Central memory CD8-positive, alpha-beta T cell (primary cell): ENCODE data around the gene CPZ.

Experiments
- ATAC-seq: fragments of 150-1000 bp; cut with Tn5 transposase; replicated peaks from 2 replicates; pipeline ENCODE4 v1.10.0; 2022; ENCODE audit warnings: mild to moderate bottlenecking, moderate FRiP score, moderate number of reproducible peaks; ENCODE audit not compliant: poor library complexity, severe bottlenecking; ENCODE audit errors: extremely low read depth
- DNase-seq, 2 donors: peaks; one replicate each; pipeline ENCODE4 v3.0.0; 2021; ENCODE audit warnings: low spot score in 2 of 2
- H3K27ac Mint-ChIP-seq: one replicate; pipeline ENCODE4 v1.8.0; 2022; ENCODE audit warnings: low read depth, mild to moderate bottlenecking, moderate library complexity, mixed read lengths
- H3K27me3 Mint-ChIP-seq: one replicate; pipeline ENCODE4 v1.8.0; 2022; ENCODE audit warnings: mixed read lengths
- H3K36me3 Mint-ChIP-seq: one replicate; pipeline ENCODE4 v1.8.0; 2022; ENCODE audit warnings: mild to moderate bottlenecking, moderate library complexity, mixed read lengths; ENCODE audit not compliant: insufficient read depth
- H3K4me1 Mint-ChIP-seq: one replicate; pipeline ENCODE4 v1.8.0; 2022; ENCODE audit warnings: mixed read lengths
- H3K4me3 Mint-ChIP-seq: one replicate; pipeline ENCODE4 v1.8.0; 2022; ENCODE audit warnings: mild to moderate bottlenecking, moderate library complexity, mixed read lengths
- H3K9me3 Mint-ChIP-seq: one replicate; pipeline ENCODE4 v1.8.0; 2022; ENCODE audit warnings: mixed read lengths

CPZ gene

DNA sequence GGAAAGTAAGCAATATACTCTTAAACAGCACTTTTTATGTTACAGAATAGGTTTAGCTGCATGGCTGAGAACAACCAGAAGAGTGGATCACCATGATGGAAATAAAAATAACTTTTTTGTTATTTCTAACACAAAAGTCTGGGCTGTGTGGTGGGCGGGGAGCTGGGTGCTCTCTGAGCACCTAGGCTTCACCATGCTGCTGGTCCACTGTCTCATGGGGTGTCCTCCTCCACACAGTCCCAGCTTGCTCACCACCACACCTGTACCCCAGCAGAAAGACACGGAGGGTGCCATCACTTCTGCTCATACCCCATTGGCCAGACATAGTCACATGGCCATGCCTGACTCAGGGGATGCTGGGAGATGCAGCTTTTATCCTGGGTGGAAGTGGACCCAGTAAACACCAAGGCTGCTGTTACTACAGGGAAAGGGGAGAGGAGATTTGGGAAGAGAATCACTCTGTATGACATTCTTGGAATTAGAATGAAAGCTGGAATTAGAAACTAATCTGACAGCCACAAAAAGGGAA is 45.0 kb downstream of the CPZ start:
- Mint-ChIP-seq H3K4me1 (no peaks in the 10 kb centered on the region), H3K27me3 (peaks cover 13% of the 10 kb centered on the region), H3K36me3 (no peaks in the 10 kb centered on the region), H3K27ac (no peak overlapping the region), H3K4me3 (no peak overlapping the region), H3K9me3 (no peaks in the 10 kb centered on the region)
- DNase-seq (no peak), ATAC-seq (no peak)

GRCh38 chr4:8639021-8639420 is 46.5 kb downstream of the CPZ start:
- Mint-ChIP-seq H3K4me3 (no peak overlapping the region), H3K4me1 (no peaks in the 10 kb centered on the region), H3K27me3 (peaks cover 22% of the 10 kb centered on the region), H3K27ac (no peak overlapping the region), H3K9me3 (no peaks in the 10 kb centered on the region), H3K36me3 (no peaks in the 10 kb centered on the region)
- DNase-seq: no peak
- ATAC-seq: no peak

DNA sequence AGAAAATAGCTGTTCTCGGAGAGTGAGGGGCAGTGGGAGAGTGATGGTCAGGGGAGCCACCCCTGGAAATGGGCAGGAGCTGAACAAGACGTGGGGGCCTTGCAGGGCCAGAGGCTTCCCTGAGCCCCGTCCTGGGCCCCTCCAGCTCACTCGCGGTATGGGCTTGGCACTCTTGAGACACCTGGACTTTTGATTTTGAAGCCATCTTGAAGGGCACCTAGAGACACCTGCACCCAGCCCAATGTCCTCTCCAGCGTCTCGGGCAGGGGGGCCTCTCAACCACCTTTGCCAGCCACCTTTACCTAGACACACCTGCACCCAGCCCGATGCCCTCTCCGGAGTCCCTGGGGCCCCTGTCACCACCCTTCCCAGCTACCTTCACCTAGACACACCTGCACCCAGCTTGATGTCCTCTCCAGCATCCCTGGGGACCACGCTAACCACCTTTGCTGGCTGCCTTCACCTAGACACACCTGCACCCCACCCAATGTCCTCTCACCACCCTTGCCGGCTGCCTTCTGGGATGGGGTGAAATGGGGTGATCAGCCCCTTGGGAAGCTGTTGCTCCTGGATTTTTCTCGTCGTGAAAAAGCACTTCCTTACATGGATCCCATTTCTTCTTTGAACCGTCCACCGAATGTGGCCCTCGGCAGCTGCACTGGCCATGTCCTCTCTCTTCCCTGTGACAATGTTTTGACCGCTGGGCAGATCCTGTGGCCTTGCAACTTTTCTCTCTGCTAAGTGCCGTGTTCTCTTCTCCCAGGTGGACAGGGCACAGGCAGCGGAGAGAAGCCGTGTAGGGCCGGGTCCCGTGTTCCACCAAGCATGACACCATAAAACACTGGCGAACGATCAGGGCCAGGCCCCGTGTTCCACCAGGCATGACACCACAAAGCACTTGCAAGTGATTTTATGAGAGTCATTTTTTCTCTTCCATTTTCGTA is 47.5 kb downstream of the CPZ start:
- no peak for ATAC-seq
- Mint-ChIP-seq H3K36me3 (no peaks in the 10 kb centered on the region), H3K9me3 (no peaks in the 10 kb centered on the region), H3K27me3 (peaks cover 22% of the 10 kb centered on the region), H3K27ac (no peak overlapping the region), H3K4me3 (no peak overlapping the region), H3K4me1 (no peaks in the 10 kb centered on the region)
- DNase-seq: no peak

DNA sequence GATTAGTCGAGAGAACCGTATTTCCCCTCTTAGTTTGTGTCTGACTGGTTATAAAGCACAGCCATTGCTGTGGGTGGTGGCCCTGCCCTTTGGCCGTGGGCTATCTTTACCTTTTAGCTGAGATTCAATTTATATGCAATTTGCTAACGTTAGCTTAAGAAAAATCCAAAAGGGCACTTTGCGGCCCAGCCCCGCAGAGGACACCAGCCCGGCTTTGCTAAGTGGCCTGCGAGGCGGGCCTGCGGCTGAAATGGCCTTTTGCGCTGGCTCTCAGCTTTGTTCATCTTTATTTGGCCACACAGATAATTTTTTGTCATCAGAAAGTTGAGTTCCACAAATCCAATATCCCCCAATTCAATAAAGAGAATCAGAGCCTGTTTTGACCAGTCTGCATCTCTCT is 48.3 kb downstream of the CPZ start:
- Mint-ChIP-seq H3K36me3 (no peaks in the 10 kb centered on the region), H3K27me3 (peaks cover 22% of the 10 kb centered on the region), H3K4me1 (no peaks in the 10 kb centered on the region), H3K9me3 (no peaks in the 10 kb centered on the region), H3K27ac (no peak overlapping the region), H3K4me3 (no peak overlapping the region)
- no peak for ATAC-seq
- DNase-seq: no peak

DNA sequence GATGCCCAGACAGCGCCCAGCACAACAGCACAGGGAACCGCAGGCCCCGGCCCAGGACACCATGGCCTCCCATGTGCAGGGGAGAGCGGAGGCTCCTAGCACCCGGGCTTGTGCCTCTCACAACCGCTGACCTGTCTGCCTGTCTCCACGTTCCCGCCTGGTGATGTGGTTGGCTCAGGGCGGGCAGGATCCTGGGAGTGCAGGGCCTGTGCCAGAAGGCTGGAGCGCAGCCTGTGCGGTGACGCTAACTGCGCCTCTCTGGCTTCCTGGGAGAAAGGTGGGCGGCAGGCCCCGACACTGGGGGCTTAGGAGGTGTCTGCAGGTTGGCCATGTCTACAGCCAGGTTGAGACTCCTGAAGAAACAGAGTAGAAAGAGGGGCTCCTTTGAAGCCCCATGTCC is 48.7 kb downstream of the CPZ start:
- no peak overlapping the region for H3K27ac Mint-ChIP-seq
- H3K27me3 Mint-ChIP-seq: peaks cover 22% of the 10 kb centered on the region
- no peaks in the 10 kb centered on the region for H3K4me1 Mint-ChIP-seq
- ATAC-seq (no peak), DNase-seq (no peak)
- no peaks in the 10 kb centered on the region for H3K36me3 Mint-ChIP-seq
- no peak overlapping the region for H3K4me3 Mint-ChIP-seq
- no peaks in the 10 kb centered on the region for H3K9me3 Mint-ChIP-seq

DNA sequence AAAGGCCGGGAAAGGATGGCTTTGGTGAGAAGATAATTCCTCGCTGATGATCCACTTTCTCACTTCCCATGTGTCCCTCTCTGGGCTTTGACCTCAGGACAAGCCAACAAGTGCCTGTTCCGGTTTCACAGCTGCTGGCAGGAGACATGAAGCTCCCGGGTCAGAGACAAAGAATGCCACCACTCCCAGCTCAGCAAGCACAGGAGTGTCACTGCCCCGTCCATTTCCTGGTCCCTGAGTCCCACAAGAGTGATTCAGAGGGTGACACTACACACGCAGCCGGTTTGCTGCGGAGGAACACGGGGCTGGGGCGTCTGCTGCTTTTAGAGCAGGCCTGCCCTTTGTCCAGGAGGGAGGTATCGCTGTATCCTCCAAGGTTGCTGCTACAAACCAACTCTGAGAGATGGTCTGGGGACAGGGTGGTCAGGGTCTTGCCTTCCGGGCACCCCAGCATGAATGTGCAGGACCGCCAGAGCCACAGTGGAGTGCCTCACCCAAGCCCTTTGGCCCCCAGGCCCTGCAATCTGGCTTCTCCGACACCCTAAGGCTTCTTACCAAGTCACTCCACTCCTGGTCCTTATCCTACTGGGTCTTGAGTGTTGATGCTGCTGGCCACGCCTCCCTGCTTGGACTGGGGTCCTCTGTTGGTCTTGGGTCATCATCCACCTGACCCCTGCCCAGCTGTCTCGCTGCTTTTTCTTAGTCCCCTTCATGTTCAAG is 49.5 kb downstream of the CPZ start:
- Mint-ChIP-seq H3K4me1 (no peaks in the 10 kb centered on the region), H3K27ac (no peak overlapping the region), H3K4me3 (no peak overlapping the region), H3K36me3 (no peaks in the 10 kb centered on the region), H3K27me3 (peaks cover 22% of the 10 kb centered on the region), H3K9me3 (no peaks in the 10 kb centered on the region)
- DNase-seq: no peak
- no peak for ATAC-seq

DNA sequence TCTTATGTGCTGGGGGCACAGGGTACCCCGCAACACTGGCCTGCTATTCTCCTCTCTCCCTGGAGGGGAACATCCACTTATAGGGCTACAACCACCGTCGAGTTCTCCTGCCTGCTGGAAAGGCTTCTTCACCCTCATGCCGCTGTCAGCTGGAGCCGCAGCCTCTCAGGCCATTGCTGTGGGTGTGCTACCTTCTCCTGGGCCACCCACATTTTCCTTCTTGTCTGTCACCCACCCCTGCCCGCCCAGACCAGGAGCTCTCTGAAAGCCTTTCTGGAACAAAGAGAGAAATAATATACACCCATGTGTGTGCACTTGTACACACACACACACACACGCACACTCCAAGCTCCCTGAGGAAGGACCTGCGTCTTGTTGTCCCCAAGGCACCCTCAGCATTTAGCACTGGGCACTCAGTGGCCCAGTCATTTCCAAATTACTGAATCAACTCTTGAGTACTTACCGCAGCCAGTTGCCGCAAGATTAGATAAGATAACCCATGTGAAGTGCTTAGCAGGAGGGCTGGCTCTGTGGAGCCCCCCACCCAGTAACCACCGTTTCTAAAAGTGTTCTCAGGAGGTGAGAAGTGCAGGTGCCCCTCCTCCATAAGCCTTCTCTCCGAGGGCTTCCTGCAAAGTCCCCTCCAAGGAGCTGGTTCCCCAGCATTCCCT is 50.2 kb downstream of the CPZ start:
- no peak overlapping the region for H3K27ac Mint-ChIP-seq
- ATAC-seq: no peak
- peaks cover 22% of the 10 kb centered on the region for H3K27me3 Mint-ChIP-seq
- DNase-seq: no peak
- H3K36me3 Mint-ChIP-seq: no peaks in the 10 kb centered on the region
- no peaks in the 10 kb centered on the region for H3K4me1 Mint-ChIP-seq
- no peak overlapping the region for H3K4me3 Mint-ChIP-seq
- no peaks in the 10 kb centered on the region for H3K9me3 Mint-ChIP-seq

DNA sequence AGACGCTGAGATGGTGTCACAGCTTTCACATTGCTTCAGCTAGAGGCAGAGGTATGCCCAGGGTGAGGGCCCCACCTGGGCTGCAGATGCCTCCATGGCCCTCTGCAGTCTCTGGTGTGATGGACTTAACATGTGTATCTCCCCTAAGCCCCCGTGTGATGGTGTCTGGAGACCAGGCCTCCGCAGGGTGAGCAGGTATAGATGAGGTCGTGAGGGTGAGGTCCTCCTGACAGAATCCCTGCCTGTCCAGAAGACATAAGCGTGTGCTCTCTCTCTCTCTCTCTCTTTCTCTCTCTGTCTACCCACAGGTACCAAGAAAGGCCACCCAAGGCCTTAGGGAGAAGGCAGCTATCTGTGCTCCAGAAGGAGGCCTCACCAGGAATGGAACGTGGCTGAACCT is 50.9 kb downstream of the CPZ start:
- ATAC-seq (no peak), DNase-seq (no peak)
- Mint-ChIP-seq H3K36me3 (no peaks in the 10 kb centered on the region), H3K4me3 (no peak overlapping the region), H3K4me1 (no peaks in the 10 kb centered on the region), H3K27me3 (peaks cover 22% of the 10 kb centered on the region), H3K9me3 (no peaks in the 10 kb centered on the region), H3K27ac (no peak overlapping the region)

GRCh38 chr4:8643986-8644385 is 51.4 kb downstream of the CPZ start:
- no peak overlapping the region for H3K27ac Mint-ChIP-seq
- H3K9me3 Mint-ChIP-seq: no peaks in the 10 kb centered on the region
- ATAC-seq (no peak), DNase-seq (peak in 1 of 2 donors; percentile 2)
- no peaks in the 10 kb centered on the region for H3K36me3 Mint-ChIP-seq
- H3K4me1 Mint-ChIP-seq: no peaks in the 10 kb centered on the region
- no peak overlapping the region for H3K4me3 Mint-ChIP-seq
- peaks cover 22% of the 10 kb centered on the region for H3K27me3 Mint-ChIP-seq

- Mint-ChIP-seq H3K9me3 (no peaks in the 10 kb centered on the region), H3K27me3 (peaks cover 22% of the 10 kb centered on the region), H3K36me3 (no peaks in the 10 kb centered on the region), H3K27ac (no peak overlapping the region), H3K4me3 (no peak overlapping the region), H3K4me1 (no peaks in the 10 kb centered on the region)
- DNase-seq (peak in 1 of 2 donors; percentile 8), ATAC-seq (no peak)
Measured at GRCh38 chr4:8644461-8644891, 51.9 kb downstream of the CPZ start.

DNA sequence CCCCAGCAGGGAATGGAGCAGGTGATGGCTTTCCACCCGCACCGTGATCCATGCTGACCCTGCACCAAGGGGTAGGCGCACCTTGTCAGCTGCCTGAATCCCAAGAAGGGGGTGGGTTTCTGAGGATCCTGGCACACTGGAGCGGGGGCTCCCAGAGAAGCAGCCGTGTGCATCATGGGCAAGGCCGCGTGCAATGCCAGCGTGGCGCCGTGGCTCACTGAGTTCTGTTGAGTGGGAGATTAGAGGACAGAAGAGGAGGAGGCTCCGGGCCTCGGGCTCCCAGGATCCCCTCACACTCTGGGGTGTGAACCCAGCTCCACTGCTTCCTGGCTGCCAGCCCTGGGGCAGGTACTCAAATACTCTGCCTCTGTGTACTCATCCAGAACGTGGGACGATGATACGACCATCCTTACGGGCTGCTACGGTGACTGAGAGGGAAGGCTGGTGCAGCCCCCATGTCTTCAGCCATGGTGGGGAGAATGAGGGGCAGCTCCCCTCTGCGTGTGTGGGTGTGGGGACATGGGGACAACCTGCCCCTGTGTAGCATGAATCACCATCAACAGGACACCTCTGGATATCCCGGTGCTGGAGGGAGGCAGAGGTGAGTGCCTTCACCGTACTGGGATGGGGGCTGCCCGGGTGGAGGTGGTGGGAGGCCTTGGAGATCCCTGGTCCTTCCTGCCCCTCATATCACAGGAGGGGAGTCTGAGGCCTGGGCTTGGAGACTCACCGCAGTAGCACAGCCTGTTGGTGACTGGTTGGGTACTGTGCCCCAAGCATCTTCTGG is 52.6 kb downstream of the CPZ start:
- peak; percentile 4 to 9 for DNase-seq
- ATAC-seq: no peak
- no peaks in the 10 kb centered on the region for H3K36me3 Mint-ChIP-seq
- no peaks in the 10 kb centered on the region for H3K9me3 Mint-ChIP-seq
- no peak overlapping the region for H3K27ac Mint-ChIP-seq
- H3K27me3 Mint-ChIP-seq: peaks cover 17% of the 10 kb centered on the region
- H3K4me3 Mint-ChIP-seq: no peak overlapping the region
- no peaks in the 10 kb centered on the region for H3K4me1 Mint-ChIP-seq

- H3K27me3 Mint-ChIP-seq: peaks cover 11% of the 10 kb centered on the region
- DNase-seq (peak in 1 of 2 donors; percentile 9), ATAC-seq (no peak)
- H3K4me1 Mint-ChIP-seq: no peaks in the 10 kb centered on the region
- H3K36me3 Mint-ChIP-seq: no peaks in the 10 kb centered on the region
- no peaks in the 10 kb centered on the region for H3K9me3 Mint-ChIP-seq
- no peak overlapping the region for H3K27ac Mint-ChIP-seq
- H3K4me3 Mint-ChIP-seq: no peak overlapping the region
Measured at GRCh38 chr4:8645753-8646124, 53.2 kb downstream of the CPZ start.
